ENCODE results near the gene ITGAV. TPM values are rescaled to one million over a fixed set of nuclear protein-coding genes. Genes with fewer than 3 reads are reported as not detected.

Gene ITGAV
- total RNA-seq, 2 donors from 2014 or later = 11.2 to 11.8 TPM

- H3K36me3 Mint-ChIP-seq (ENCODE audit: insufficient read depth in 2 of 2) = no peaks in the 10 kb centered on the region
- H3K27ac Mint-ChIP-seq = no peak overlapping the region
- no peaks in the 10 kb centered on the region for H3K9me3 Mint-ChIP-seq
- no peaks in the 10 kb centered on the region for H3K4me1 Mint-ChIP-seq (ENCODE audit: low read depth)
- DNase-seq (no peak), ATAC-seq (replicated peaks in 1 of 2) (no peak)
- no peaks in the 10 kb centered on the region for H3K27me3 Mint-ChIP-seq (ENCODE audit: low read depth)
- H3K4me3 Mint-ChIP-seq = no peak overlapping the region
Measured at GRCh38 chr2:186725783-186726182, 135.9 kb downstream of the ITGAV start.

- Mint-ChIP-seq H3K4me3 (no peak overlapping the region), H3K4me1 (ENCODE audit: low read depth) (no peaks in the 10 kb centered on the region), H3K27me3 (ENCODE audit: low read depth) (no peaks in the 10 kb centered on the region), H3K9me3 (no peaks in the 10 kb centered on the region), H3K36me3 (ENCODE audit: insufficient read depth in 2 of 2) (no peaks in the 10 kb centered on the region), H3K27ac (no peak overlapping the region)
- ATAC-seq (replicated peaks in 1 of 2) (no peak), DNase-seq (no peak)
Measured at GRCh38 chr2:186726938-186727337, 137.1 kb downstream of the ITGAV start.

- H3K9me3 Mint-ChIP-seq = no peaks in the 10 kb centered on the region
- no peaks in the 10 kb centered on the region for H3K27me3 Mint-ChIP-seq (ENCODE audit: low read depth)
- no peak for ATAC-seq (replicated peaks in 1 of 2)
- no peaks in the 10 kb centered on the region for H3K36me3 Mint-ChIP-seq (ENCODE audit: insufficient read depth in 2 of 2)
- no peak overlapping the region for H3K27ac Mint-ChIP-seq
- H3K4me1 Mint-ChIP-seq (ENCODE audit: low read depth) = no peaks in the 10 kb centered on the region
- no peak overlapping the region for H3K4me3 Mint-ChIP-seq
- no peak for DNase-seq
Measured at GRCh38 chr2:186728631-186729030, 138.8 kb downstream of the ITGAV start.

Other genes with a start within 250 kb of the ITGAV start
- gene ZC3H15, start 103.8 kb upstream of the ITGAV start, total RNA-seq = 10 to 100 TPM; 71.8 to 76.0 TPM
- gene FAM171B, start 104.0 kb downstream of the ITGAV start, total RNA-seq = 1 to 10 TPM; 1.1 to 1.5 TPM